GM12875 (cell line): ENCODE results near the gene HECW1.

Source experiments
- H3K4me3 ChIP-seq: one replicate; pipeline ENCODE4 v1.5.1; 2011; ENCODE audit warnings: low read depth, low read length, control low read depth
- TF ChIP-seq, protein P1 (sequence below): IDR thresholded peaks from 2 replicates; pipeline ENCODE4 v1.5.1; 2011; ENCODE audit warnings: low read depth, mild to moderate bottlenecking, control low read depth, inconsistent platforms, low read length, moderate library complexity, borderline replicate concordance; ENCODE audit not compliant: insufficient read depth

Gene HECW1

DNA sequence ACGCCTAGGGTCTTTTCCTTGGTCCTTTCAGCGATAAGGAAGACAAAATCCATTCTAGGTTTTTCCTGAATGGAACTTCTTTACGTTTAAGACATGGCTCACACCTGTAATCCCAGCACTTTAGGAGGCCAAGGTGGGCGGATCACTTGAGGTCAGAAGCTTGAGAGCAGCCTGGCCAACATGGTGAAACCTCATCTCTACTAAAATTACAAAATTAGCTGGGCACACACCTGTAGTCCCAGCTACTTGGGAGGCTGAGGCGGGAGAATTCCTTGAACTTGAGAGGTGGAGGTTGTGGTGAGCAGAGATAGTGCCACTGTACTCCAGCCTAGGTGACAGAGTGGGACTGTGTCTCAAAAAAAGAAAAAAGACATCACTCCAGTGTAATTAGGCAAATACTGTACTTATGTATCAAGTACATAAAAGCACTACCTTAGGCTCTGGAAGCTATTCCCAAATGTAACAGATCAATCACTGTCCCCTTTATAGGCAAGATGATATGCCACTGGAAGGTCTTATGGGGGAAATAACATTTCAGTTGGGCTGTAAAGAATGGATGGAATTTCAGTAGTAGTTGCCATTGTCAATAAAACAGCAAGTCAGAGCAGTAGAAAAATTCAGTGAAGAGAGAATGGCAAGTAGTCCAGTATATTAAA is 476.2 kb downstream of the HECW1 start:
- TF ChIP-seq, protein P1, sequence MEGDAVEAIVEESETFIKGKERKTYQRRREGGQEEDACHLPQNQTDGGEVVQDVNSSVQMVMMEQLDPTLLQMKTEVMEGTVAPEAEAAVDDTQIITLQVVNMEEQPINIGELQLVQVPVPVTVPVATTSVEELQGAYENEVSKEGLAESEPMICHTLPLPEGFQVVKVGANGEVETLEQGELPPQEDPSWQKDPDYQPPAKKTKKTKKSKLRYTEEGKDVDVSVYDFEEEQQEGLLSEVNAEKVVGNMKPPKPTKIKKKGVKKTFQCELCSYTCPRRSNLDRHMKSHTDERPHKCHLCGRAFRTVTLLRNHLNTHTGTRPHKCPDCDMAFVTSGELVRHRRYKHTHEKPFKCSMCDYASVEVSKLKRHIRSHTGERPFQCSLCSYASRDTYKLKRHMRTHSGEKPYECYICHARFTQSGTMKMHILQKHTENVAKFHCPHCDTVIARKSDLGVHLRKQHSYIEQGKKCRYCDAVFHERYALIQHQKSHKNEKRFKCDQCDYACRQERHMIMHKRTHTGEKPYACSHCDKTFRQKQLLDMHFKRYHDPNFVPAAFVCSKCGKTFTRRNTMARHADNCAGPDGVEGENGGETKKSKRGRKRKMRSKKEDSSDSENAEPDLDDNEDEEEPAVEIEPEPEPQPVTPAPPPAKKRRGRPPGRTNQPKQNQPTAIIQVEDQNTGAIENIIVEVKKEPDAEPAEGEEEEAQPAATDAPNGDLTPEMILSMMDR, result no peak
- no peak overlapping the region for H3K4me3 ChIP-seq

DNA sequence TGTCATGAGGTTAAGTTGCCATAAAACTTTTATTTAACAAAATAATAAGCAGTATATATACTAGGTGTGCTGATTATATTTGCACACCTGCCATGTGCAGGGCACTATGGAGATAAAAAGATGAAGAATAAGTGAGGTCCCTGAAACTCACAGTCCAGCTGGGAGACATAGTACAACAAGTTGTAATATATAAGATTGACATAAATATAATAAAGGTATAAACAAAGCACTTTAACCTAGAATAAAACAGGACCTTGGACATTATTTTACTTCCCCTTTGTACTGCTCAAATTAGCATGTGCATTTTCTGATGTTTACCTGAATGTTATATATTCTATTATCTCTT is 476.7 kb downstream of the HECW1 start:
- H3K4me3 ChIP-seq, result no peak overlapping the region
- TF ChIP-seq, protein P1, result no peak

DNA sequence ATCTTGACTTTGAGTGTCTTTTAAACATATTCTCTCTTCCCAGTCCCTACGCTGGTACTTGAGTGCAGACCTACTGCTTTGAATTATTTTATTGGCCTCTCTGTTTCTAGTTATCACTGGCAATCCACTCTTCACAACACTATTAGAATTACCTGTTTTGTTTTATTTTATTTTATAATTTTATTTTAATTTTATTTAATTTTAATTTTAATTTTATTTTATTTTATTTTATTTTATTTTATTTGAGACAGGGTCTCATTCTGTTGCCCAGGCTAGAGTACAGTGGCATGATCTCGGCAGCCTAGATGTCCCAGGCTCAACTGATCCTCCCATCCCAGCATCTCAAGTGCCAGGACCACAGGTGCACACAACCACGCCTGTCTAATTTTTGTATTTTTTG is 477.3 kb downstream of the HECW1 start:
- no peak overlapping the region for H3K4me3 ChIP-seq
- TF ChIP-seq, protein P1, result no peak

DNA sequence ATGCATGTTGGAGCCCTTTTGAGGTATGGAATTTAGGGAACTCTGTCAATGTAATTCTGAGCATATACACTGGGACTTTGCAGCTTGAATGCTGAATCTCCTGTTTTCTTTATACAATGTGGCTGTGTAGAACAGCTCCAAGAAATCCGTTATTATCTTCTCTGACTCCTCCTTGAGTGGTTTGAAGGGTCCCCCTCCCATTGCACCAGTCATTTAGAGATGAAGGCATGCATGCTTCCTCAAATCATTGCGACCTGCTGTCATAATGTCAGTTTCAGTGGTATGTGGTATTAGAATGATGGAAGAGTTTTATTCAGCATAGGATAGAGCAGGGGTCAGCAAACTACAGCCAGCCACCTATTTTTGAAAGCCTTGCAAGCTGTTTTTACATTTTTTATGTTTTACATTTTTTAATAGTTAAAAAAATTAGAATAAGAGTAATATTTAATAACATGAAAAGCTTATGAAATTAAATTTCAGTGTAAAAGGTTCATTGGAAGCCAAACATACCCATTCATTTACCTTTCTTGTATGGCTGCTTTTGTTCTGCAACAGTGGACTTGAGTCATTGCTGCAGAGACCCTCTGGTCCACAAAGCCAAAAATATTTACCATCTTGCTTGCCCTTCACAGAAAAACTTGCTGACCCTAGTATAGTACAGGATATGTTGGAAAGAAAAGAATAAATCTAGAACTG is 478.6 kb downstream of the HECW1 start:
- no peak overlapping the region for H3K4me3 ChIP-seq
- TF ChIP-seq, protein P1, result no peak

DNA sequence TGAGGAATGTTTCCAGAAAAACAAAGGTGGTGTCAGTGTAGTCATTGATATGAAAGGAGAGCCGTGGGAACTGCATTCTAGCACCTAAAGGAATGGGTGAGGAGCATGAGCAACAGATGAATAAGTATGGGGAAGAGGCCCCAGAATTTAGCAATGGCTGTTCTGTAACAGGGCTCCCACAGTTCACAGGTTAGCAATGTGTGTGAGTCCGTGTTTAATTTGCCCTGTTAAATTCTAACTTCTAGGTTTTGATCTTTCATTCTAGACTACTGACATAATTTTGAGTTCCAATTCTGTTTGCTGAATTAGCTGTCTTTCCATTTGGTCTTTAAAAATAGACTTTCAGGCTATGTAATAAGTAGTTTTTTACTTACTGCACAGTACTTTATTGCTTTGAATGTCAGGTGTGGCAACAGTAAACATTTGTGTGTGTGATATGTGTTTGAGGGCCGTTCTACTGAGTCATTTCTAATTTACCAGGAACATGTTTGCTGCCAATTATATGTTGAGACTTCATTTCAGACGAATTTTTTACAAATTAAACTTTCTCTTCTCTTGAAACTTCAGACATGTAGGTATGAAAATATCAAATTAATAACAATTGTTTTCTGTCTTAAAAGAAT is 479.2 kb downstream of the HECW1 start:
- no peak overlapping the region for H3K4me3 ChIP-seq
- TF ChIP-seq, protein P1, result no peak

DNA sequence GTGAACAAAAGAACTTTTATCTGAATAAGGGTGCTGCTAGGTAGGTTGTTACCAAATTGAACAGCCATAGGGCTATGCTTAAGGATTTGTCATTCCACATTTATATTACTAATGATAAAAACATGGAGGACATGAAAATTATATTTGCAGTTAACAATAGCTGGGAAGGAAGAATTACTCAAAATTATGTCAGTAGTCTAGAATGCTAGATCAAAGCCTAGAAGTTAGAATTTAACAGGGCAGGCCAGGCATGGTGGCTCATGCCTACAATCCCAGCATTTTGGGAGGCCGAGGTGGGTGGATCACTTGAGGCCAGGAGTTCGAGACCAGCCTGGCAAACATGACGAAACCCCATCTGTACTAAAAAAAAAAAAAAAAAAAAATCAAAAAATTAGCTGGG is 479.9 kb downstream of the HECW1 start:
- TF ChIP-seq, protein P1, result no peak
- no peak overlapping the region for H3K4me3 ChIP-seq

DNA sequence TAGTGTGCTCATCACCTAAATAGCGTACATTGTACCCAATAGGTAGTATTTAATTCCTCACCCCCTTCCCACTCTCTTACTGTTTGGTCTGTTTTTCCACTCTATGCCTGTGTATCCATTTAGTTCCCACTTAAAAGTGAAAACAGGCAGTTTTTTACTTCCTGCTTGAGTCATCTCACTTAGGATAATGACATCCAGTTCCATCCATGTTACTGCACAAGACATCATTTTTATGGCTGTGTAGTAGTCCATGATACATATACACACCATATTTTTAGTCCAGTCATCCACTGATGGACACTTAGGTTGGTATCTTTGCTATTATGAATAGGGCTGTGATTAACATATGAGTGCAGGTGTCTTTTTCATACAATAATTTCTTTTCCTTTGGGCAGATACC is 480.6 kb downstream of the HECW1 start:
- H3K4me3 ChIP-seq, result no peak overlapping the region
- TF ChIP-seq, protein P1, result no peak
